Effector memory CD8-positive, alpha-beta T cell (primary cell): Measurements from ENCODE around the gene RALA.

ENCODE experiments used
- ATAC-seq: fragments of 150-1000 bp; cut with Tn5 transposase; replicated peaks from 2 replicates; pipeline ENCODE4 v1.10.0; 2021; ENCODE audit warnings: mild to moderate bottlenecking, moderate library complexity
- DNase-seq, 3 experiments: peaks; one replicate each; pipeline ENCODE4 v3.0.0; 2021
- H3K27ac Mint-ChIP-seq, 2 donors: one replicate each; pipeline ENCODE4 v1.8.0; 2022; ENCODE audit warnings: mild to moderate bottlenecking in 2 of 2, mixed read lengths in 2 of 2, moderate library complexity in 2 of 2
- H3K27me3 Mint-ChIP-seq, 2 donors: one replicate each; pipeline ENCODE4 v1.8.0; 2022; ENCODE audit warnings: mixed read lengths in 2 of 2
- H3K36me3 Mint-ChIP-seq: one replicate; pipeline ENCODE4 v1.8.0; 2022; ENCODE audit warnings: mild to moderate bottlenecking, moderate library complexity, mixed read lengths; ENCODE audit not compliant: insufficient read depth
- H3K4me1 Mint-ChIP-seq, 2 donors: one replicate each; pipeline ENCODE4 v1.8.0; 2022; ENCODE audit warnings: low read depth in 2 of 2, mixed read lengths in 2 of 2
- H3K4me3 Mint-ChIP-seq, 2 donors: one replicate each; pipeline ENCODE4 v1.8.0; 2022; ENCODE audit warnings: mild to moderate bottlenecking in 2 of 2, mixed read lengths in 2 of 2, moderate library complexity in 2 of 2
- H3K9me3 Mint-ChIP-seq, 2 donors: one replicate each; pipeline ENCODE4 v1.8.0; 2022; ENCODE audit warnings: mixed read lengths in 2 of 2

RALA gene

DNA sequence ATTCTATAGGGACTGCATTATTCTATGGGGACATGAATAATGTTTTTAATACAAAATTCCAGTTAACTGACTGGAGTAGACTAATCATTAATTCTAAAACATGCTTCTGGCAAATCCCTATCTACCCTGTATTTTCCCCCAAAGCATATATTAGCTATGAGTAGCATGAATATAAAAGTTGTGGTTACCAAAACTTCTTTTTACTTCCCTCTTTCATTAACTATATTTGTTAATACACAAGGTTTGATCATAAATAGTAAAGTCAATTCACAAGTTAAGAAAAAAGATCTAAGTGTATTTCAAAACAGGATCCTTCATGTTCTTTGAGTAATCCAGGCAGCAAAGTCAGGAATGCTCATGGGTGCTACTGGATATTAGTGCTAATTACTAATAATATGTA lies 2.9 kb upstream of the RALA start:
- ATAC-seq (no peak), DNase-seq (no peak)
- Mint-ChIP-seq H3K27me3 (no peaks in the 10 kb centered on the region), H3K9me3 (no peaks in the 10 kb centered on the region), H3K4me1 (peaks cover 10 to 25% of the 10 kb centered on the region in 2 donors), H3K36me3 (peaks cover 4% of the 10 kb centered on the region), H3K27ac (no peak overlapping the region), H3K4me3 (no peak overlapping the region)

DNA sequence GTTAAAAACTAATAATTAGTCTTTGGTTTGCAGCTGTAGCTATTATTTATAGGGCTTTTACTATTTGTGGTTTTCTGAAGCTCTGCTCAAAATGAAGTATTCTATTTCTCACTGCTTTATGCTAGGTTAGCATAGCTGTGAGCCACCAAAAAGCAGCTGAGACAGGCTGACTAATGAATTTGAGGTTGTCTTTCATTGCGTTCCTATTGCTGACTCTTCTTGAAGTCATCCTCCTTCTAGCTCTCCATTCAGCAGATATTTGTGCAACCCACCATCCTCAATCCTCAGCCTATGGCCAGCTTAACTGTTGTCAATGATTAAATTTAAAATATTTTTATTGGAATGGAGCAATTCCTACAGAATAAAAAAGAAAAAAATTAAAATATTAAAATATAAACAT lies 2.1 kb upstream of the RALA start:
- Mint-ChIP-seq H3K4me3 (no peak overlapping the region), H3K27ac (no peak overlapping the region)
- no peak for DNase-seq

DNA sequence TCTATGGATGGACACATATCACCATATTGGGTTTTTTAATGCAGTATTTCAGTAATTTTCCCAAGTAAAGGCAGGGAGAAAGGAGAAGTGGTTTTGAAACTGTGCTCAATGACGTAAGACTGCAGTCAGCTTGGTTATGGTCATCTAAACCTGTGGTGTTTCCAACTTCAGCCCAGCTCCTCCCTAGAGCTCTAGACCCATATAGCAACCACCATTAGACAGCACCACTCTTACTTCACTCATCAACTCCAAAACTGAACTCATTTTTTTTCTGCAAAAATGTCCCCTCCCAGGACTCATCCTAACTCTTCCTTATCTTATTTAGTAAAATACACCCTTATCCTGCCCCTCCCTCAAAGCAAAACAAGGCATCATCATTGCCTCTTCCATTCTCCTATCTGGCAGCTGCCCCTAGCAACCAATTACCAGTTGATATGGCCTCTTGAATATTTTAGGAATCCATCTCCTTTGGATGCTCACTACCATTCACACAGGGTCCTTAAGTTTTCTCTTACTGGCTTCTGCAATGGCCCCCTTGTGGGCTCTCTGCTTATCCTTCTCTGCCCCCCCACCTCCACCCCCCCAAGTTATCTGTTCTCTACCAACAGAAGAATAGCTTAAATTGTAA lies 1.5 kb upstream of the RALA start:
- Mint-ChIP-seq H3K27ac (peak overlapping the region; percentile 92 to 94), H3K4me1 (peaks cover 19 to 35% of the 10 kb centered on the region in 2 donors)

More for the DNA sequence above, 2.1 kb upstream of the RALA start:
- ATAC-seq, result no peak
- H3K9me3 Mint-ChIP-seq, result no peaks in the 10 kb centered on the region
- H3K36me3 Mint-ChIP-seq, result peaks cover 4% of the 10 kb centered on the region
- no peaks in the 10 kb centered on the region for H3K27me3 Mint-ChIP-seq
- H3K4me1 Mint-ChIP-seq, result peaks cover 14 to 31% of the 10 kb centered on the region in 2 donors

DNA sequence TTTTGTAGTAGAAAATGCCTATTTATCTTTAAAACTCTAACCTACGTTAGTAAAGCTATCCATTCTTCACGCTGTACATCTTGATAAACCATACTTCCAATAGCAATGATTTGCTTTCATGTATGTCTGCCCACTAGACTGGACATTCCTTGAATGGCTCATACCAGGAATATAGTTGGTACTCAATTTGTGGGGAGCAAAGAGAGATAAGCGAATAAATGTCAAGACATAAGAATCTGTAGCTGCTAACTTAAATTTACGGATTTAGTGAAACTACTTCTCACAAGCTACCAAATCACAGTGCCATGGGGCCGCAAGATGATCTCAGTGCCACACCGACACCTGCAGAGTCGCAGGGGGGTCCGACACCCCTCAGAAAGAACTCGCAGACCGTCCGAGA lies 763 bp upstream of the RALA start:
- Mint-ChIP-seq H3K27me3 (no peaks in the 10 kb centered on the region), H3K4me1 (peaks cover 20 to 35% of the 10 kb centered on the region in 2 donors), H3K36me3 (peaks cover 4% of the 10 kb centered on the region), H3K4me3 (peak overlapping the region; percentile 90 to 94), H3K27ac (peak overlapping the region; percentile 92 to 94), H3K9me3 (no peaks in the 10 kb centered on the region)
- DNase-seq (no peak), ATAC-seq (no peak)

More for the DNA sequence above, 1.5 kb upstream of the RALA start:
- peaks cover 4% of the 10 kb centered on the region for H3K36me3 Mint-ChIP-seq
- H3K9me3 Mint-ChIP-seq, result no peaks in the 10 kb centered on the region
- no peak for DNase-seq
- peak overlapping the region; percentile 0 to 94 for H3K4me3 Mint-ChIP-seq
- no peak for ATAC-seq
- H3K27me3 Mint-ChIP-seq, result no peaks in the 10 kb centered on the region

DNA sequence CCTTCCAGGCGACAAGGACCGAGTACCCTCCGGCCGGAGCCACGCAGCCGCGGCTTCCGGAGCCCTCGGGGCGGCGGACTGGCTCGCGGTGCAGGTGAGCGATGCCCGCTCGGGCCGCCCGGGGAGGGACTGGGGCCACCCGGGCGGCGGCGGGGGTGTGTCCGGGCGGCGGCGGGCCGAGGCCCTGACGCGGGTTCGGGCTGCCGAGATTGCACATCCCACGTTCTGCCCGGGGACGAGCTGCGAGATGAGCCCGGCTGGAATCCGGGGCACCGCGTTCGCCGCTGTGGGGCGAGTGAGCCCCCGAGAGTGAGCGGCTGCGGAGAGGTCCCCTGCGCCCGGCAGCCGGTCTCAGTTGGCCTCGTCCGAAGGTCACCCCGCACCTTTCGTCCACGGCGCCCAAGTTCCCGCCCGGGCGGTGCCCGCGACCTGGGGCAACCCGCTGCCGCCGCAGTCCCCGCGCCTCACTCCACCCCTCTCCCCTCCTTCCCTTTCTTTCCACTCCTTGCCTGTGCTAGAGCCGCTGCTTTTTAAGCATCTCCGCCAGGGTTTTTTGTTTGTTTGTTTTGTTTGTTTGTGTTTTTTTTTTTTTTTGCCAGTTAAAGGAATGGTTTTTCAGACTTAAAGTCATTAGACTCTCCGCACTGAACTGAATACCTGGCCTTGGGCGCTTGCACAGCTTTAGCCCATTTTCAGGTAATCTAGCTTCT lies 515 bp downstream of the RALA start:
- Mint-ChIP-seq H3K27ac (peak overlapping the region; percentile 92 to 94), H3K4me1 (peaks cover 23 to 45% of the 10 kb centered on the region in 2 donors), H3K27me3 (no peaks in the 10 kb centered on the region), H3K4me3 (peak overlapping the region; percentile 90 to 94), H3K9me3 (no peaks in the 10 kb centered on the region), H3K36me3 (peaks cover 4% of the 10 kb centered on the region)
- DNase-seq (peak in 1 of 3 experiments; percentile 3), ATAC-seq (peak; percentile 62)

DNA sequence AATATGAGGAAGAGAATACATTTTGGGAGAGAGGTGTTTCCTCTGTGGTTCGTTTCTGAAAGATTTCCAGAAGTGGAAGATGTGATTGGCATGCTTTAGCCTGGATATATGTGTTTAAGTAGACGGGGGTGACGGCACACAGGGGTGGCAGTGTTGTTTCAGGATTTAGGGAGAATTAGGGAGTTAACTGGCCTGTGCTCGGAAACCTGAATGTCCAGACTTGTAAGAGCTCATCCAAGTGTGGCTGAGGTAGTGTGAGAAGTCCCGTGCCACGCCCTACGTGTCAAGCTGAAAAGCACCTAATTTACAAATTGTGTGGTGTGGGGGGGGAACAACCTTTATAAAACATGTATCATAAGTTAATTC lies 1.1 kb downstream of the RALA start:
- Mint-ChIP-seq H3K4me3 (peak overlapping the region; percentile 90 to 94), H3K27ac (peak overlapping the region; percentile 92 to 94), H3K9me3 (no peaks in the 10 kb centered on the region), H3K4me1 (peaks cover 23 to 47% of the 10 kb centered on the region in 2 donors), H3K36me3 (peaks cover 4% of the 10 kb centered on the region), H3K27me3 (no peaks in the 10 kb centered on the region)
- ATAC-seq (no peak), DNase-seq (no peak)

DNA sequence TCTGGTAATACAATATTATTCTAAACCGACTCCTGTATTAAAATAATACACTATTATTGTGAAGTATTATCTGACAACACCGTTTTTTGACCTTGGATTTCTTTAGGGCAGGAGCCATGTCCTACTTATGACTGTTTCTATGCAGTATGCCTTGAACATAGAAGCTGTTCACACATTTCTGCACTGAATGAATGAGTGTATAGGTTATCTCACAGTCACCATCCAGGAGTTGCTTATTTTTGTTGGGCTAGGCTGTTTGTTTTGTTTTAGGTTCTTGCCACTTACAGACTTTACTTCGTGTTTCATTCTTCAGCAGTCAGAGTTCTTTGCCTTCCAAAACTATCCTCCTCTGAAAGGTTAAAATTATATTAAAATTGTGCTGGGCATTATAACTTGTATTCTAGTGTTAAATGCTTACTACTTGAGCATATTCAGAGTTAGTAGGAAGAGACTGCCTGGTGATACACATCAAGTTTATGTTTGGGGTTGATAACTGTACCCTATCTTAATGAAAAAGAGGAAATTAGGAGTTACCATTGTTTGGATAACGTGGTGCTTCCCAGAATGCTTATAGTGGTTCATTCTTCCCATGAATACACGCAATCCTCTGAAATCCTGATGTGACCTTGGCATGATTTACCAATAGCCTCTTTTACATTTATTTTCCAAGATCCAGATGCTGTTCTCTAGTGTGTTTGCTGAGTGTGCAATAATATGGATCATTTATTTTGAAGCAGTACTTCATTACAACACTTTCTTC lies 1.7 kb downstream of the RALA start:
- peak overlapping the region; percentile 90 to 94 for H3K4me3 Mint-ChIP-seq
- H3K27me3 Mint-ChIP-seq, result no peaks in the 10 kb centered on the region
- no peaks in the 10 kb centered on the region for H3K9me3 Mint-ChIP-seq
- DNase-seq, result no peak
- peak overlapping the region; percentile 92 to 94 for H3K27ac Mint-ChIP-seq
- no peak for ATAC-seq
- peaks cover 23 to 47% of the 10 kb centered on the region in 2 donors for H3K4me1 Mint-ChIP-seq
- H3K36me3 Mint-ChIP-seq, result peaks cover 7% of the 10 kb centered on the region

DNA sequence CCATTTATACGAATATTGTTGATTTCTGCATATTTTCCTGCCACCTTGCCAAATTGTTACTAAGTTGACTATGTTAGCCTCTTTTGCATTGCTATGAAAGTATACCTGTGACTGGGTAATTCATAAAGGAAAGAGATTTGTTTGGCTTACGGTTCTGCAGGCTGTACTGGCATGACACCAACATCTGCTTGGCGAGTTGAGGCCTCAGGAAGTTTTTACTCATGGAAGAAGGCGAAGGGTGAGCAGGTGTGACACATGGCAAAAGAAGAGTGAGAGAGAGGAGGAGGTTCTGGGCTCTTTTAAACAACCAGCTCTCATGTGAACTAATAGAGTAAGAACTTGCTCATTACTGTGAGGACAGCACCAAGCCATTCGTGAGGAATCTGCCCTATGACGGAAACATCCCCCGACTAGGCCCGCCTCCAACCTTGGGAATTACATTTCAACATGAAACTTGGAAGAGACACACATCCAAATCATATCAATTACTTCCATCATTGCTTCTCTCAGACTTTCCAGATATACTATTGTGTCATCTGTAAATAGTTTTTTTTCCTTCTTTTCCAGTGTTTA lies 8.4 kb downstream of the RALA start:
- Mint-ChIP-seq H3K9me3 (no peaks in the 10 kb centered on the region), H3K27ac (no peak overlapping the region), H3K4me3 (no peak overlapping the region), H3K4me1 (peaks cover 33 to 53% of the 10 kb centered on the region in 2 donors), H3K36me3 (peaks cover 9% of the 10 kb centered on the region), H3K27me3 (no peaks in the 10 kb centered on the region)
- ATAC-seq, result no peak
- no peak for DNase-seq

DNA sequence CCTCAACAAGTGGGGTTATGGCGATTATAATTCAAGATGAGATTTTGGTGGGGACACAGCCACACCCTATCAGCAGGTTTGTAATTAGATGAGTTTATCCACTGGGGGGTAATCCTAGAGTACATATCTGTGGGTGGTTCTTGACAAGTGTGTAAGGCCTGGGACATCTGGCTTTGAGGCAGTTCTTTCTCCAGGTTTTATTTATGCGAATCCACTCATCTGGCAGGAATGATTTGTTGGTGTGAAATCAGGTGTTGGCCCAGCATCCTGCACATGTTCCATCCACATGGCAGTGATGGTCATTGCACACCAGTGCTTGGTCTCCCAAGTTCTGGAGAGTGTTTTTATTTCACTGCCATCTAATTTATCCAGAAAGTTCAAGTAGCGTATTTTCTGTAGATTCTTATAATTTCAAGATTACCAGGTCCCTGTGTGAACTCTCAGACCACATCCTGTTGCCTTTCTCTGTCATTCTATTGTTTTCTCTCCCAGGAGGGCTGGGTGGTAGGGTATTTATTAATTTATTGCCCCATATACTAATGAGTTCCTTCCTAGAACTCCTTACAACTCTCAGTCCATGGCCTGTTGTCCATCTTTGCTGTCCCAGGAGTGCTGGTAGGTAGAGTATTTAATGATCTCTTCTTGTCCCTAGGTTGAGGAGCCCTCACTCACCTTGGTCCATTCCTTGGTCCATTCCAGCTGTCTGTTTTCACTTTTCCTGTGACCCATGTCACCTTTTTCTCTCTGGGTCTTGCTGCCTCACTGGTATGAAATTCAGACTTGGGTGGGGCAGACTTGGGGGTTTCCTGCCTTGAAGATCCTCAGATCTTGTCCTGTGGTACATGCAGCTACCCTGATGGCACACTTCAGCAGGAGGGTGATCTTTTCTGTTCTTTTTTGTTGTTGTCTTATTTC lies 10.4 kb downstream of the RALA start:
- Mint-ChIP-seq H3K36me3 (peaks cover 13% of the 10 kb centered on the region), H3K27ac (peak overlapping the region; percentile 88 to 93), H3K27me3 (no peaks in the 10 kb centered on the region), H3K4me3 (peak overlapping the region; percentile 57 to 82), H3K9me3 (no peaks in the 10 kb centered on the region), H3K4me1 (peaks cover 36 to 55% of the 10 kb centered on the region in 2 donors)
- DNase-seq (peak in 2 of 3 experiments; percentile 13 to 28), ATAC-seq (peak; percentile 91)

DNA sequence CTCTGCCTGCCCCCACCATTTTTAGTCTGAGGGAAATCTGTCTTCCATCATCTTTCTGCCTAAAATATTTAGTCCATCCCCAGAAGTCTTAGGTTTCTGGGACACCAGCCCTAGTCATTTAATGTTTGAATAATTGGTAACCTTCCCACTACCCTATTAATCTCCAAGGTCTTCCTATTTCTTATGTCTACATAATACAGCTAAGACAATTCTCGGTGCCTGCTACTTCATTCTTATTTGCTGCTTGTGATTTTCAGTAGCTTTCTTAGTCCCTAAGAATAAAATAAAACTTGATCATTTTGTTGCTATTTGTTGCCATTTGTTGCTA lies 11.1 kb downstream of the RALA start:
- Mint-ChIP-seq H3K27me3 (no peaks in the 10 kb centered on the region), H3K9me3 (no peaks in the 10 kb centered on the region), H3K4me1 (peaks cover 41 to 57% of the 10 kb centered on the region in 2 donors), H3K36me3 (peaks cover 13% of the 10 kb centered on the region), H3K27ac (peak overlapping the region; percentile 88 to 93), H3K4me3 (peak overlapping the region; percentile 57 to 82)
- ATAC-seq (no peak), DNase-seq (no peak)

DNA sequence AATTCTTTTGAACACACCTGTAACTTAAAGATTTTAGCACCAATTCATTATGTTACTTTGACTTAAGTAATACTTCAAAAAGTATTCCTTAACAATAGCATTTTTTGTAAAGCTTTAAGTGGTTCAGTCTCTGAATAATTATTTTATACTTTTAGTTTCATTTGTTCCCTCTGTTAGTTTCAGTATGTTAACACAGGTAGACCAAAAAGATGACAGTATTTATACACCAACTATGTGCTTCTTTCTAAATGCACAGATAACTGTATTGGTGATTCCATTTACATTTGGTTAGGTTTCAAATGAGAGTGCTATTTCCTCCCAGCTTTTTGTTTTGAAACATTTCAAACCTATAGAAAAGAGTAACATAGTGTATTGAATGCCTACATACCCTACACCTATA lies 14.0 kb downstream of the RALA start:
- no peak for DNase-seq
- no peaks in the 10 kb centered on the region for H3K27me3 Mint-ChIP-seq
- H3K9me3 Mint-ChIP-seq, result no peaks in the 10 kb centered on the region
- ATAC-seq, result no peak
- H3K4me3 Mint-ChIP-seq, result no peak overlapping the region
- no peak overlapping the region for H3K27ac Mint-ChIP-seq
- peaks cover 13% of the 10 kb centered on the region for H3K36me3 Mint-ChIP-seq
- peaks cover 46 to 78% of the 10 kb centered on the region in 2 donors for H3K4me1 Mint-ChIP-seq

DNA sequence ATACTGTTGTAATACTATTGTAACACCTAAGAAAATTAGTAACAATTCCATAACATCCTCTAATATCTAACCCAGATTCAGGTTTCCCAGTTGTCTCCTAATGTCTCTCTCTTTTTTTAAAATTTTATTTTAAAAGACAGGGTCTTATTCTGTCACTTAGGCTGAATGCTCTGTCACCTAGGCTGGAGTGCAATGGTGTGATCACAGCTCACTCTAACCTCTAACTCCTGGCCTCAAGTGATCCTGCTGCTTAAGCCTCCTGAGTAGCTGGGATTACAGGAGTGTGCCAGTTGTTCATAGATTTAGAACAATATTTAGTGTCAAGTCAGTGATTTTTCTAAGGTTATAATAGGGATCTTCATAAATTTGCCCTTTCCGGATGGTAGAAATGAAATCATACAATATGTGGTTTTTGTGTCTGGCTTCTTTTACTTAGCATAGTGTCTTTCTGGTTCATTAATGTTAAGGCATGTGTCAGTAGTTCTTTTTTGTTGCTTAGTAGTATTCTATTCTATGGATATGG lies 14.7 kb downstream of the RALA start:
- peak overlapping the region; percentile 7 to 11 for H3K27ac Mint-ChIP-seq
- H3K27me3 Mint-ChIP-seq, result no peaks in the 10 kb centered on the region
- ATAC-seq (no peak), DNase-seq (no peak)
- H3K4me3 Mint-ChIP-seq, result no peak overlapping the region
- H3K9me3 Mint-ChIP-seq, result no peaks in the 10 kb centered on the region
- H3K4me1 Mint-ChIP-seq, result peaks cover 45 to 81% of the 10 kb centered on the region in 2 donors
- H3K36me3 Mint-ChIP-seq, result peaks cover 10% of the 10 kb centered on the region
